ENCODE data around the gene TRAF3IP3. TPM values are rescaled to one million over a fixed set of nuclear protein-coding genes. Genes with fewer than 3 reads are reported as not detected.

Gene TRAF3IP3
- total RNA-seq, 2 donors from 2014 or later = 157 to 185 TPM

DNA sequence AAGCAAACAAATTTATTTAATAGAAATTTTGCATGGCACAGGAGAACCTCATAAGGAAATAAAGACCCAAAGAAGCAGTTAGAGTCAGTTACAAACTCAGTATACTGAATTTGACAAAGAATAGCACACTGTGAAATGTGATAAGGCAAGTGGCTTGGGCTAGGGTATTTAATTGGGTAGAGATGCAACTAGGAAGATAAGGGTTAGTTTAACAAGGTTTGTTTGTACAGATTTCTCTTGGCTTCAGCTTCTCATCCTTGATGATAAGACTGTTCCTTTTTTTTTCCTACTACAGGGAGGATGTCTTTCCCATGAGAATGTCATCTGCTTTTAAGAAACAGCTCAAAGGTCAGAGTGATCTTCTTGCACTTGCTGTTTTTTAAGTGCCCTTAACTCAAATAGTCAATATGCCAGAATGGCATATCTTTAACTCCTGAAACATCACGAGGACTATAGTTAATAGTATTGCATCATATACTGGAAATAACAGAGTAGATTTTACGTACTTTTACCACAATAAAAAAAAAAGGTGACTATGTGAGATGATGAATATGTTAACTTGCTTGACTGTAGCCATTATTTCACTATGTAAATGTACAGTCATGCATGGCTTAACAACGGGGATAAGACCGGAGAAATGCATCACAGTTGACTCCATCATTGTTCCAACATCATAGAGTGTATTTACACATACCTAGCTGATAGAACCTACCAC lies 9.2 kb upstream of the TRAF3IP3 start:
- Mint-ChIP-seq H3K9me3 (no peaks in the 10 kb centered on the region), H3K4me3 (no peak overlapping the region), H3K4me1 (ENCODE audit: low read depth in 2 of 2) (peaks cover 27% of the 10 kb centered on the region in 2 donors), H3K36me3 (no peaks in the 10 kb centered on the region), H3K27ac (peak overlapping the region; percentile 70 to 75), H3K27me3 (no peaks in the 10 kb centered on the region)
- no peak for DNase-seq (ENCODE audit: low spot score)
- ATAC-seq = no peak

DNA sequence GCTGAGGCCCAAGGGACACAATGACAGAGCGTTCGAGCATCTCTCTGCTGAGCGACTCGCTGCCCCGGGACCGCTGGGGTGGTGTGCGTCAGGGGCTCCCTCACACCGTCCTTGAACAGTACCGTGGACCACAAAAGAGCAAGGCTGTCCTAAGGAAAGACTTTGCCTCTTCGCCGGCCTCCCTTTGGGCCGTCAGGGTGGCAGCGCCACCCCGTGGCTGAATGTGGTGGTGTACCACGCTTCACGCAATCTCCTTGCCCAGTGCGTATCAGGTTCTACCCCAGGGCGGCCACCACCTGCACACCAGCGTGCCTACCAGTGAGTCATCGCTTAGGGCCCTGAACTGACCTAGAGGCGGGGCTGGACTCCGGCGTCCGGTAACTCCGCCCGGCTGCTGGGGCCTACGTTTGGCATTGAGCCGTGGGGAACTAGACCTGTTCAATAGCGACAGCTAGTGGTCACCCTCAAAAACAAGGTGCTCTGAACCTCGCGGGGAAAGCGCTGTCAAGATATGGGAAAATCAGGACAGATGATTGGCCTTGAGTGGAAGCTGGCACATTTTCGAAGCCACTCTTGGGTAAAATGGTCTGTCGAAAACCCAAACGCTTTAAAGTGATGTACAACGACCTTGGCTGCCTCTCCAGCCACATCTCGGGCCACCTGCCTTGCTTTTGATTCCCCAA lies 8.1 kb upstream of the TRAF3IP3 start:
- ATAC-seq (peak; percentile 94 to 97), DNase-seq (ENCODE audit: low spot score) (peak; percentile 96)
- Mint-ChIP-seq H3K4me1 (ENCODE audit: low read depth in 2 of 2) (peaks cover 33 to 37% of the 10 kb centered on the region in 2 donors), H3K27ac (peak overlapping the region; percentile 75 to 79), H3K36me3 (no peaks in the 10 kb centered on the region), H3K9me3 (no peaks in the 10 kb centered on the region), H3K27me3 (no peaks in the 10 kb centered on the region), H3K4me3 (peak overlapping the region; percentile 51)

DNA sequence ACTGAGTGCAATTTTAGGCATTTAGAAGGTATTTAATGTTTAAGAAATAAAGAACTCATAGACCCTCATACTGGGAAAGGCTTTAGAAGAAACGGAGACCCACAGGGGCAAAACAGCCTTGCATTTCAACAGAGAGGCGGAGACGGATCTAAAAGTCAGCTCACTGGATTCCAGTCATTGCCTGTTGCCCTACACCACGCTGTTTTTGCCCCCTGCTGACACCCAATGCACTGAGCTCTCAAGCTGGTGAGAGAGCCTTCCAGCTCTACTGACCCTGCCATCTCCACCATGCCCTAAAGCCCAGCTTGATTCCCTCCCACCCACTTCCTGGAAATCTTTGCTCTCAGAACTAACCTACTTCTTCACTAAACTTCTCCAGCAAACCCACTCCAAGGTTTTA lies 7.2 kb upstream of the TRAF3IP3 start:
- H3K4me1 Mint-ChIP-seq (ENCODE audit: low read depth in 2 of 2) = peaks cover 35 to 46% of the 10 kb centered on the region in 2 donors

DNA sequence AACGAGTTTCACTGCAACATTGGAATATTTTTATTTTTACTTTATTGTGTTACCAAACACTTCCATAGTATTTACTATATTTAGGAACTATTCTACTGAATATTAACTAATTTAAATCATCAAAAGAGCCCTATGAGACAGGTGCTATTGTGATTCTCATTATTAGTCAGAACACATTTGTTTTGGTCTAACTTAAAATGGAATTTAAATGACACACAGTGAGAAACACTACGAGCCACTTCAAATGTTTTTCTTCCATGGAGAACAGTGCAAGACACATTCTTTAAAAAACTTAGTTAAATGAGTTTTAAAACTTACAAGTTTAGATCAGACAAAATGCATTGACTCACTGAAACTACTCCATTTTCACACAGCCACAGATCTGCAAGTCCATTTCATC lies 6.6 kb upstream of the TRAF3IP3 start:
- H3K4me1 Mint-ChIP-seq (ENCODE audit: low read depth in 2 of 2) = peaks cover 40 to 51% of the 10 kb centered on the region in 2 donors
- H3K4me3 Mint-ChIP-seq = peak overlapping the region; percentile 60
- H3K36me3 Mint-ChIP-seq = no peaks in the 10 kb centered on the region
- no peaks in the 10 kb centered on the region for H3K27me3 Mint-ChIP-seq
- DNase-seq (ENCODE audit: low spot score) (no peak), ATAC-seq (no peak)
- H3K9me3 Mint-ChIP-seq = no peaks in the 10 kb centered on the region
- H3K27ac Mint-ChIP-seq = peak overlapping the region; percentile 70 to 96

More for the DNA sequence above, 7.2 kb upstream of the TRAF3IP3 start:
- ATAC-seq (no peak), DNase-seq (ENCODE audit: low spot score) (no peak)
- Mint-ChIP-seq H3K9me3 (no peaks in the 10 kb centered on the region), H3K27me3 (no peaks in the 10 kb centered on the region), H3K36me3 (no peaks in the 10 kb centered on the region), H3K27ac (peak overlapping the region; percentile 75 to 79), H3K4me3 (peak overlapping the region; percentile 51)

DNA sequence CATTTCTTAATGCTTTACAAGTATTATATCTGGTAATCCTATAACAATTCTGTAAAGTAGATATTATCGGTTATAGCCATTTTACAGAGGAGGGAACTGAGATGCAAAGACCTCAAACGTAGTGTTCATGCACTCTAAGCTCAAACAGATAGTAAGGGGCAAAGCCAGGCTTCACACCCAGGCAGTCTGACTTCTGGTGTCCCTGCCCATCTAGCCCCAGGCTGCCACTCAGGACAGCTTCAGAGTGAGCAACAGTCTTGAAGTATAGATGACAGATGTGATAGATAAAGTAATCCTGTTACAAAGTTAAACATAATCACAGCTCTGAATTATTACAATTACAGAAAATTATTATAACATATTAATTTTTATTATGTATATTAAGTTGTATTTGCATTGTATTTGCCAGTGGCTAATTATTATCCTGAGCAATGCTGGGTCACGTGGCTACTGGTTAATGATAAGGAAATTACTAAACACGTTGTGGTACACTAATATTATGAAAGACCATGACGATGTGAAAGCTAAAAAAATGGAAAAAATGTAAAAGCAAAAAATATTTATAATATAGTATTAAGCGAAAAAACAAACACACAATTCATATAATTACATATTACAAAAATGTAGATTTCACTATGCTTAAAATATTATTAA lies 6.1 kb upstream of the TRAF3IP3 start:
- Mint-ChIP-seq H3K27me3 (no peaks in the 10 kb centered on the region), H3K4me3 (peak overlapping the region; percentile 60), H3K27ac (peak overlapping the region; percentile 96 to 97), H3K9me3 (no peaks in the 10 kb centered on the region), H3K4me1 (ENCODE audit: low read depth in 2 of 2) (peaks cover 42 to 51% of the 10 kb centered on the region in 2 donors), H3K36me3 (no peaks in the 10 kb centered on the region)
- no peak for DNase-seq (ENCODE audit: low spot score)
- no peak for ATAC-seq

DNA sequence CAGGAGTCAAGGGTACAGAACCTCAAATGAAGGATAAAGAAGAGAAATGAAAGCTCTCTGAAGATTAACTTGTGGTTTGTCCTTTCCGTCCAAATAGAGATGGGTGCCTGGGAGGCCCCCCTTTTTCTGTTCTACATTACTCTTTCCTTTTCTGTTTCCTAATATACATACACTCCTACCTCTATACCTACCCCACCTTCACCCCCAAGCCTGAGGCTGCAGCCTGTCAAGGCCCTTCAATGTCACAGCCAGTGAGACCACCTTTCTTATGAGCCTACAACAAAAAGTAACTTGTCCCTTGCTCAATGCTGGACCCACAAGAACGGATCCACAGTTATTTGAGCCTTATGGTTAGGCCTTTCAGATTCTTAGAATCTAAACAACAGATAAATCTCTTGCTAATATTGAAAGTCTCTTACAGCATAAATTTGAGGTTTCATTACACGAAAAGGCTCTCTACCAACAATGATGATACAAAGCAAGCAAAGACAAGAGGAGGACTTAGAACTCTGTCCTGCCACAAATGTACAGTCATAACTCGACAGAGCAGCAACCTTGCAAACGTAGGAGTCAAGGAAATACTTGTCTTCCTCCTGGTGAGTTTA lies 4.1 kb upstream of the TRAF3IP3 start:
- ATAC-seq (peak; percentile 68 to 78), DNase-seq (ENCODE audit: low spot score) (peak; percentile 64)
- Mint-ChIP-seq H3K27me3 (no peaks in the 10 kb centered on the region), H3K36me3 (peaks cover 14% of the 10 kb centered on the region), H3K27ac (peak overlapping the region; percentile 96 to 97), H3K9me3 (no peaks in the 10 kb centered on the region), H3K4me1 (ENCODE audit: low read depth in 2 of 2) (peaks cover 59 to 71% of the 10 kb centered on the region in 2 donors), H3K4me3 (peak overlapping the region; percentile 83)

DNA sequence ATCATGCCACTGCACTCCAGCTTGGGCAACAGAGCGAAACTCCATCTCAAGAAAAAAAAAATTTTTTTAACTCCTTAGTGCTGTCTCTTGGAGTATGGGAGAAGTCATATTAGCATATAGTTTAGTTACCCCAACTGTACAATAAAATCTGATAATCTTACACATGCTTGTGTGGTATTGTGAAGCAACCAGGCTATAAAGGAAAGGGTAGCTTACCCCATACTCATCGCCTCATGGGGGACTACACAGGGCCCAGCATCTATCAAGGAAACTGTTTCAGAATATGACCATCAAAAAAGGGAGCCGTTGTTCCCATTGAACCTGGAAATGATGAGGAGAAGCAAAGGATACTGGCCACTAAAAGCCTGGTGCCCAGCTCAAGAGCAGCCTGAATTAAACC lies 3.0 kb upstream of the TRAF3IP3 start:
- Mint-ChIP-seq H3K9me3 (no peaks in the 10 kb centered on the region), H3K27me3 (no peaks in the 10 kb centered on the region), H3K4me3 (peak overlapping the region; percentile 26), H3K36me3 (peaks cover 16% of the 10 kb centered on the region), H3K27ac (peak overlapping the region; percentile 96 to 97), H3K4me1 (ENCODE audit: low read depth in 2 of 2) (peaks cover 51 to 71% of the 10 kb centered on the region in 2 donors)
- ATAC-seq (no peak), DNase-seq (ENCODE audit: low spot score) (no peak)

DNA sequence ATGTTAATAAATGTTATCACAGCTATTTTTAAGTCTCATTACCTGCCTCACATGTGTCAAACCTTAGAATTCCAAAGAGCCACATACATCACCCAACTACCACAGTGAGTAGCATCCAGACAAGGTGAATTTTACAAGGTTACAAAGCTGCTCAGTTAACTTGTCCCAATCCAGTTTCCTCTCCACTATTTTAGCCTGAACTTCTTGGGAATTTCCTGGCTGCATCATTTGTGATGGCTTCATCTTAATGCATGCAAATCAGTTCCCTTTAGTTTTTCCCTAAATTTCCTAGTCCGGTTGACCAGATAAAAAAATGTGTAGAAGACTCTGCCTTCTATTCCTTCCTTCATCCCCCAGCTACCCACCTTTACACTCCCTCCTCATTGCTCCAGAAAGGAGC lies 597 bp upstream of the TRAF3IP3 start:
- no peaks in the 10 kb centered on the region for H3K9me3 Mint-ChIP-seq
- peak overlapping the region; percentile 94 for H3K4me3 Mint-ChIP-seq
- H3K36me3 Mint-ChIP-seq = peaks cover 30% of the 10 kb centered on the region
- peaks cover 63 to 77% of the 10 kb centered on the region in 2 donors for H3K4me1 Mint-ChIP-seq (ENCODE audit: low read depth in 2 of 2)
- DNase-seq (ENCODE audit: low spot score) = no peak
- ATAC-seq = no peak
- H3K27me3 Mint-ChIP-seq = no peaks in the 10 kb centered on the region
- peak overlapping the region; percentile 96 to 97 for H3K27ac Mint-ChIP-seq

DNA sequence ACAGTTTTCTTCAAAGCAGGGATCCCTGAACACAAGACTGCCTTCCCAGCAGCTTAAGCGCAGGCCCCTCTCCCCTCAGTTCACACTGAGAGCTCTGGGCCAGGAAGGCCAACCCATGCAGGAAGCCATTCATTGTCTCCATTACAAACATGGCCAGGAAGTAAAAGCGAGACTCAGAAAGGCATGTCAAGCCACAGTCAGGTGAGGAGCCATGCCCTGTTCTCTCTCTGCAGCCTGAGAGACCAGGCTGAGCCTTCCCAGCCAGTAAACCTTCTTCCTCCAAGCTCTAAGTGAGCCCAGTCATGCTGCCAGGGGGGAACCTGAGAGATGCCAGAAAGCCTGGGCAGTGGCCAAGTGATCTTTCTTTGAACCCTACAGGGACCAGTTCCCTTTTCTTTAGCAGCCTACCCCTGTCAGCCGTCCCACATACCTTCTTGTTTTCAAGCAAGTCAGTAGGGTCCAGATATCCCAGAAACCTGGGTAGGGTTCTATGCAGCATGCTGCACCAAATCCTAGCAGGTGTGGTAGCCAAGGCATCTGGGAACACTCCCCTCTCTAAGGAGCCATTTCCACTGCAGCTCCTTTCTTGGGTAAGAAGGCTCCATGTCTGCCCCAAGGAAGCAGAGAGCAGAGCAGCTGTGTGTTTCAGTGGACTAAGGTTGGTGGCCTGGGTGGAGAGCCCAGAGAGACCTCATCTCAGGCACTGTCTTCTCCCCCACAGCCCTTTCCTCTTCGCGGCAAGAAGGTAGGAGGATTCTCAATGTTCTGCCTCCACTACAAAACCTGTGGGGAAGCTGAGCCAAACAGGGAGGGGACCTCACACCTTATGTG lies 977 bp downstream of the TRAF3IP3 start:
- H3K4me1 Mint-ChIP-seq (ENCODE audit: low read depth in 2 of 2) = peaks cover 66 to 81% of the 10 kb centered on the region in 2 donors
- no peaks in the 10 kb centered on the region for H3K27me3 Mint-ChIP-seq
- no peaks in the 10 kb centered on the region for H3K9me3 Mint-ChIP-seq
- ATAC-seq (peak; percentile 61 to 62), DNase-seq (ENCODE audit: low spot score) (peak; percentile 67)
- peak overlapping the region; percentile 96 to 97 for H3K27ac Mint-ChIP-seq
- H3K36me3 Mint-ChIP-seq = peaks cover 42% of the 10 kb centered on the region
- H3K4me3 Mint-ChIP-seq = peak overlapping the region; percentile 94

DNA sequence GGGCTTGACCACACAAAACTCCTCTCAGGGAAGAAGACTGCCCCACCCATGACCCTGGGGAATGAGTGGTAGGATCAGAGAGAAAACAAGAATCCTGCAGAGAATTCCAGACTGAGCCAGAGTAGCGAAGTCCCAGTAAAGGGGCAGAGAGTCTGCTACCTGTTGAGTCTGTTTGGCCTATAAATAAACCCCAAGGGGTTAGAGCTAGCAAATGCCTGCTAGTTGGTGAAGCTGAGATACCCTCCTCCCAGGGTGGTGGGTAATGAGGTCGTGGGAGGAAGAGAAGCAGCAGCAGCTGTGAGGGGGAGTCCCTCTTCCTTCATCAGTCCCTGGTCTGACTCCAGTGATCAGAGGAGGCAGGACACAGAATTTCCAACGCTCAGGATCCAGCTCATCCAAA lies 2.5 kb downstream of the TRAF3IP3 start:
- DNase-seq (ENCODE audit: low spot score) (no peak), ATAC-seq (no peak)
- no peaks in the 10 kb centered on the region for H3K9me3 Mint-ChIP-seq

DNA sequence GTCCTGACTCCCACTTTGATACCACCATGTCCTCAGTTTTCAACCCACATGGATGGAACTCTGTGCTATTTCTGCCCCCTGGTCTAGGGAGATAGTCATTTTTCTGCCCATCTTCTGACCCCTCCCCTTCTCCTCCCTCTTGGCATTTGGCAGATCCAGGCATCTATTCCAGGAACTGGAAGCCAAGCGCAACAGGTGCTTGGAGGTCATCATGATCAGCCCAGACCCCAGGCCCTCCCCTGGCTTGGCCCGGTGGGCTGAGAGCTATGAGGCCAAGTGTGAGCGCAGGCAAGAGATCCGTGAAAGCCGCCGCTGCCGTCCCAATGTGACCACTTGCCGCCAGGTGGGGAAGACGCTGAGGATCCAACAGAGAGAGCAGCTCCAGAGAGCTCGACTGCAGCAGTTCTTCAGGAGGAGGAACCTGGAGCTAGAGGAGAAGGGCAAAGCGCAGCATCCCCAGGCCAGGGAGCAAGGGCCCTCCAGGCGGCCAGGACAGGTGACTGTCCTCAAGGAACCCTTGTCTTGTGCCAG lies 4.0 kb downstream of the TRAF3IP3 start:
- peak overlapping the region; percentile 15 for H3K4me3 Mint-ChIP-seq
- no peak for ATAC-seq
- H3K36me3 Mint-ChIP-seq = peaks cover 64% of the 10 kb centered on the region

More for the DNA sequence above, 2.5 kb downstream of the TRAF3IP3 start:
- Mint-ChIP-seq H3K4me1 (ENCODE audit: low read depth in 2 of 2) (peaks cover 66 to 81% of the 10 kb centered on the region in 2 donors), H3K36me3 (peaks cover 51% of the 10 kb centered on the region), H3K27ac (peak overlapping the region; percentile 96 to 97), H3K27me3 (no peaks in the 10 kb centered on the region), H3K4me3 (peak overlapping the region; percentile 94)

DNA sequence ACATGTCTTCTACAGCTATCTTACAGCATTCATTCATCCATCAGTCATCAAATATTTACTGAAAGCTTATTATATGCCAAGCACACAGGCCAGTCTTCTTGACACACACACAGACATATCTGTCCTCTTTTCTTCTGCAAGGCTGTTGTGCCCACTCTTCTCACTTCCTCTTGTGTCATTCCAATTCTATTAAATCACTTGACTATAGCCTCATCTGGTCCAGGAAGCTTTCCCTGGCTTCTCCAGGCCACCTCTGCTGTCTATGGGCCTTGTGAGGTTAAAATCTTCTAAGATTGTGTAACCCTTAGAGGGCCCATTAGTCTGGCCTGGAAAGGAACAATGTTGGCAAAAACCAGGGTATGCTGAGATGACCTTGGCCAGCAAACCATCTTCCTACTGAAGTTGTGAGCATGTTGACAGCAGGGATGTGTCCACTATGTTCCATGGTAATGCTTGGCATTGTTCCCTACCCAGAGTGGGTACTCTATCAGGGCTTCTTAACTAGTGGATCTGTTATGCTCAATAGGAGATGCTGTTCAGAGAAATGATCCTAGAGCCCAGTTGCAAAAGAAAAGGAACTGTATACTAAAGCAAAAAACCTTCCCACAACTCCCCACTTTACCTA lies 5.3 kb downstream of the TRAF3IP3 start:
- H3K27ac Mint-ChIP-seq = peak overlapping the region; percentile 96 to 97
- no peak for DNase-seq (ENCODE audit: low spot score)
- peak overlapping the region; percentile 35 for H3K4me3 Mint-ChIP-seq
- no peaks in the 10 kb centered on the region for H3K27me3 Mint-ChIP-seq
- no peak for ATAC-seq
- peaks cover 57 to 78% of the 10 kb centered on the region in 2 donors for H3K4me1 Mint-ChIP-seq (ENCODE audit: low read depth in 2 of 2)
- H3K9me3 Mint-ChIP-seq = no peaks in the 10 kb centered on the region
- H3K36me3 Mint-ChIP-seq = peaks cover 57% of the 10 kb centered on the region

More for the DNA sequence above, 4.0 kb downstream of the TRAF3IP3 start:
- Mint-ChIP-seq H3K4me1 (ENCODE audit: low read depth in 2 of 2) (peaks cover 63 to 82% of the 10 kb centered on the region in 2 donors), H3K27me3 (no peaks in the 10 kb centered on the region), H3K9me3 (no peaks in the 10 kb centered on the region), H3K27ac (peak overlapping the region; percentile 96 to 97)
- no peak for DNase-seq (ENCODE audit: low spot score)

Measured in natural killer cell treated with Interleukin-12 subunit alpha and Interleukin-12 subunit beta and Interleukin-15 and Interleukin-18, amount 100 ng/mL, for 72 hours (primary cell).